GM21423 (cell line): ENCODE measurements around the gene DUSP1.
"Not testable (repeated sequence)": the region's sequence is repeated elsewhere in the genome, so short reads cannot be mapped to it uniquely, and the experiment has no call there.

Experiments used
- ATAC-seq: cut with Tn5 transposase; IDR thresholded peaks from one replicate; pipeline ENCODE4 v1.9.1; 2021; ENCODE audit warnings: mild to moderate bottlenecking, moderate library complexity; ENCODE audit not compliant: unreplicated experiment

DUSP1 gene

GRCh38 chr5:172770675-172771438 is at the start of gene DUSP1:
TSS of gene DUSP1 (minus strand) at chr5:172771195. CDS start at chr5:172770952, 243 bp downstream.
- ATAC-seq = peak; percentile 51

GRCh38 chr5:172820046-172820767 is 49.2 kb upstream of the DUSP1 start:
- no peak for ATAC-seq

DNA sequence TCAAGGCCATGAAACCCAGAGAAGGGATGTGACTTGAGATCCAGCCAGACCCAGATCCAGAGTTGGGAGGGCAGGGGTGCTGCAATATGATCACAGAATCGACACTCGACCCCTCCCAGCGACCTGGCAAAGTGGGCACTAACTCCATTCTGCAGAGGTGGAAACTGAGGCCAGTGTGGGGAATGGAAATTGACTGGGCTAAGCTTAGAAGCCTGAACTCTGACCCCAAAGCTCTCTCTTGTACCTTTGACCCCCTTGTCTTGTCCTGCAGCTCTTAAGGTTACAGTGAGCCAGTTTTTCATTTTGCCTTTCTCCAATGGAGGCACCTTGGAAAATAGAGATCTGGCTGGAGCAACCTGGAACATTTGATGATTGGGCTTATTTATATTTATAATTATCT is 48.6 kb upstream of the DUSP1 start:
- no peak for ATAC-seq

DNA sequence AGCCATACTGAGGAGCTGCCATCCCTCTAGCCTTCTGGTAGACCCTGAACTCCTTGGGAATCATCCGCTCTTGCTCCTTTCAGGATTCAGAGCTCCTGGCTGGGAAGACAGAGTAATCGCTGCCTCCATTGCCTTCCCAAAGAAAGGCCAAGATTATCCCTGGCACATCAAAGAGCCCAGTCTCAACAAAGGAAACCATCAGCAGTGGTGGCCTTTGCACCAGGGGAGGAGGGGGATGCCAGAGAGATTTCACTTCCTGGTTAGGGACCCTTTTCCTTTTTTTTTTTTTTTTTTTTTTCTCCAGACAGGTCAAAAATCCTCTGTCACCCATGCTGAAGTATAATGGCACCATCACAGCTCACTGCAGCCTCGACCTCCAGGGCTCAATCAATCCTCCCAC is 47.1 kb upstream of the DUSP1 start:
- no peak for ATAC-seq

GRCh38 chr5:172817664-172818063 is 46.7 kb upstream of the DUSP1 start:
- ATAC-seq = no peak

DNA sequence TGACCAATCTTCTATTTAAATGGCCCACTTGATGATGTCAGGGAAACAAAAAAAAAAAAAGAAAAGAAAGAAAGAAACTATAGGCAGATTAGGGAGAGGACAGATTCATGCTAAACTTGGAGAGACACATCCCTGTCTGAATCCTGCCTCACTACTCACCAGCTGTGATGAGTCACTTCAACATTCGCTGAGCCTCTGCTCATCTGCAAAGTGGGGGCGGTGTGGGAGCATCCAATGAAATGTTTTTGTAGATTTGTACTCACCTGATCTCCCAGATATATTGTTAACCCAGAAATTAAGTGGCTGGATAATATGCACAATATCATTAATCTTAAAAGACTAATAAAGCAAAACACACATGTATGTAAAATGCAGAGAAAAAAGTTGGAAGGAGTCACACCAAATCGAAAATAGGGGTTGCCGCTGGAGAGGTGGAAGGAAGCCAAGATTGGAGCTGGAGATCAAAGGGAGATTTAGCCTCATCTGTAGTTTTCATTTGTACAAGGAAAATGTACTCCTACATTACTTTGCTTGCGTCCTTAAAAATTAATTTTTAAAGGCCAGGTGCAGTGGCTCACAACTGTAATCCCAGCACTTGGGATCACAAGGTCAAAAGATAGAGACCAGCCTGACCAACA is 46.0 kb upstream of the DUSP1 start:
- ATAC-seq = no peak

- ATAC-seq = no peak
Measured at GRCh38 chr5:172815631-172816030, 44.6 kb upstream of the DUSP1 start.

DNA sequence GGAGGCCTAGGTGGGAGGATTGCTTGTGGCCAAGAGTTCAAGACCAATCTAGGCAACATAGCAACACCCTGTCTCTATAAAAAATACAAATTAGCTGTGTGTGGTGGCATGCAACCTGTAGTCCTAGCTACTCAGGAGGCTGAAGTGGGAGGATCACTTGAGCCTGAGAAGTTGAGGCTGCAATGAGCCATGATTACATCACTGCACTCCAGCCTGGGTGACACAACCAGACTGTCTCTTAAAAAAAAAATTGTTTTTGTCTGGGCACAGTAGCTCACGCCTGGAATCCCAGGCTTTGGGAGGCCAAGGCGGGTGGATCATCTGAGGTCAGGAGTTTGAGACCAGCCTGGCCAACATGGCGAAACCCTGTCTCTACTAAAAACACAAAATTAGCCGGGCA is 40.0 kb upstream of the DUSP1 start:
- ATAC-seq = not testable (repeated sequence)

- no peak for ATAC-seq
Measured at GRCh38 chr5:172809774-172810173, 38.8 kb upstream of the DUSP1 start.

- ATAC-seq = no peak
Measured at GRCh38 chr5:172807766-172808311, 36.8 kb upstream of the DUSP1 start.

- ATAC-seq = peak; percentile 97
Measured at GRCh38 chr5:172806897-172807672, 36.1 kb upstream of the DUSP1 start.

GRCh38 chr5:172805736-172806255 is 34.8 kb upstream of the DUSP1 start:
- no peak for ATAC-seq

DNA sequence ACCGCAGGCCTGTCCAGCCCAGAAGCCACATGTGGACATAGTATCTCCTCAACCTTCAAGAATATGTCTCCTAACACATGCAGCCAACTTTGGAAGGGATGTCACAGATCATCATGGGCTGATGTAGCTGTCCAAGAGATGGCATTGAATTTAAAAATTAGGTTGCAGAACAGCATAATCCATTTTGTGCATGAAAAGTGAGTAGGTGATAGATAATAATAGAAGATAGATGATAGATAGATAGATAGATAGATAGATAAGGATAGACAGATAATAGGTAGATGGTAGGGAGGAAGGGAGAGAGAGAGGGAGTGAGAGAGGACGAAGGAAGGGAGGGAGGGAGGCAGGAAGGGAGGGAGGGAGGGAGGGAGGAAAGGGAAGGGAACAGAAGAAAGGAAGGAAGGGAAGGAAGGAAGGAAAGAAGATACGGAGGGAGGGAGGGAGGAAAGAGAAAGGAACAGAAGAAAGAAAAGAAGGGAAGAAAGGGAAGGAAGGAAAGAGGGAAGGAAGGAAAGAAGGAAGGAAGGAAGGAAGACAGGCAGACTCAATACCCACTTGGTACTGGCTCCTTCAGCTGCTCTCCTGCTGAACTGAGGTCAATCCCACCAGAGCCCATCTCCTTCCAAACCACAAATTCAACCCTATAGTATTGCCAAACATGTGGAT is 34.2 kb upstream of the DUSP1 start:
- ATAC-seq = no peak

- ATAC-seq = no peak
Measured at GRCh38 chr5:172802567-172803176, 31.7 kb upstream of the DUSP1 start.

- no peak for ATAC-seq
Measured at GRCh38 chr5:172802112-172802511, 31.1 kb upstream of the DUSP1 start.

DNA sequence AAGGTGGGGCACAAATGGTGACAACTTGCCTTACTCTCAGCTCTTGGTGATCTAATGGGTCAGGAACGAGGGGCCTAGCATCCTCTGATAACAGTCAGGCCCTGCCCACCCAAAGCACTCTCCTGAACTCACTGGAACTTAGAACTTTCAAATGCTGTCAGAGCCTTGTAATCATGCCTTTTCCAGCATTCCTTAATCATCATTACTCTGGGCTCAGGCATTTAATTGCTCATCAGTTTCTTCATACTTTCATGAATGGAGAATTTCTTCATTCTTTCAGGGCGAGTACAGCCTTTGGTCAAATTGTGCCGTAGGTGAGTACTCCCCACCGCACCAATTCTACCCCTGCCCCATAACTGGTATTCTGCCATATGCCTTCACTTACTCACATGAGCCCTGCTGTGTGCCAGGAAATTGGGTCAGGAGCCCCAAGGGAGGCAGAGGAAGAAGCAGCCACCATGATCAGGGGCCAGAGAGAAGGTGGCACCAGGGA is 30.2 kb upstream of the DUSP1 start:
- no peak for ATAC-seq

GRCh38 chr5:172800088-172800551 is 29.1 kb upstream of the DUSP1 start:
- no peak for ATAC-seq

GRCh38 chr5:172799416-172799815 is 28.4 kb upstream of the DUSP1 start:
- no peak for ATAC-seq
